Osteoblast (primary cell): ENCODE results near the gene ETV6. TPM values are rescaled to one million over a fixed set of nuclear protein-coding genes. Genes with fewer than 3 reads are reported as not detected.

Experiments used
- DNase-seq: peaks from one replicate; pipeline ENCODE4 v3.0.0; 2011; ENCODE audit warnings: low spot score, mixed read lengths; ENCODE audit not compliant: insufficient read length; ENCODE audit errors: missing footprints
- H2AFZ ChIP-seq: 2 replicates; pipeline ENCODE4 v1.6.0; 2011; ENCODE audit warnings: mild to moderate bottlenecking, low read length
- H3K27ac ChIP-seq: 2 replicates; pipeline ENCODE4 v1.5.1; 2011; ENCODE audit warnings: mild to moderate bottlenecking, low read depth, low read length, moderate library complexity
- H3K27me3 ChIP-seq: 2 replicates; pipeline ENCODE4 v1.6.0; 2012; ENCODE audit warnings: mild to moderate bottlenecking, control low read depth, inconsistent platforms, low read length, moderate library complexity; ENCODE audit not compliant: insufficient read depth
- H3K36me3 ChIP-seq: 2 replicates; pipeline ENCODE4 v1.5.1; 2011; ENCODE audit warnings: mild to moderate bottlenecking, low read length, control low read depth, moderate library complexity; ENCODE audit not compliant: insufficient read depth
- H3K4me1 ChIP-seq: 2 replicates; pipeline ENCODE4 v1.5.1; 2011; ENCODE audit warnings: mild to moderate bottlenecking, low read length, control low read depth, moderate library complexity; ENCODE audit not compliant: insufficient read depth
- H3K4me2 ChIP-seq: 2 replicates; pipeline ENCODE4 v1.6.0; 2011; ENCODE audit warnings: mild to moderate bottlenecking, low read length; ENCODE audit not compliant: insufficient read depth
- H3K4me3 ChIP-seq: fragments of 200-600 bp; sonication (generic); 3 replicates; pipeline ENCODE4 v1.5.1; 2012; ENCODE audit warnings: mild to moderate bottlenecking, low read length, inconsistent platforms; ENCODE audit not compliant: insufficient read depth
- H3K79me2 ChIP-seq: 2 replicates; pipeline ENCODE4 v1.6.0; 2012; ENCODE audit warnings: mild to moderate bottlenecking, low read length, control low read depth, inconsistent platforms; ENCODE audit not compliant: insufficient read depth
- H3K9me3 ChIP-seq: 2 replicates; pipeline ENCODE4 v1.5.1; 2011; ENCODE audit warnings: low read depth, low read length, control low read depth
- H4K20me1 ChIP-seq: 2 replicates; pipeline ENCODE4 v1.6.0; 2012; ENCODE audit warnings: mild to moderate bottlenecking, low read length, control low read depth; ENCODE audit not compliant: insufficient read depth
- total RNA-seq: library from RNA; depleted of rRNA; stranded (reverse); fragments of >200 nt; gene quantifications from 2 replicates; pipeline ENCODE4 v1.2.3, GENCODE V29; 2012
- TF ChIP-seq, protein P1 (sequence below): IDR thresholded peaks from 2 replicates; pipeline ENCODE4 v1.5.1; 2011; ENCODE audit warnings: mild to moderate bottlenecking, low read depth, low read length, moderate library complexity; ENCODE audit errors: extremely low read depth

Gene ETV6
- total RNA-seq, 1 donor: 16.3 TPM

DNA sequence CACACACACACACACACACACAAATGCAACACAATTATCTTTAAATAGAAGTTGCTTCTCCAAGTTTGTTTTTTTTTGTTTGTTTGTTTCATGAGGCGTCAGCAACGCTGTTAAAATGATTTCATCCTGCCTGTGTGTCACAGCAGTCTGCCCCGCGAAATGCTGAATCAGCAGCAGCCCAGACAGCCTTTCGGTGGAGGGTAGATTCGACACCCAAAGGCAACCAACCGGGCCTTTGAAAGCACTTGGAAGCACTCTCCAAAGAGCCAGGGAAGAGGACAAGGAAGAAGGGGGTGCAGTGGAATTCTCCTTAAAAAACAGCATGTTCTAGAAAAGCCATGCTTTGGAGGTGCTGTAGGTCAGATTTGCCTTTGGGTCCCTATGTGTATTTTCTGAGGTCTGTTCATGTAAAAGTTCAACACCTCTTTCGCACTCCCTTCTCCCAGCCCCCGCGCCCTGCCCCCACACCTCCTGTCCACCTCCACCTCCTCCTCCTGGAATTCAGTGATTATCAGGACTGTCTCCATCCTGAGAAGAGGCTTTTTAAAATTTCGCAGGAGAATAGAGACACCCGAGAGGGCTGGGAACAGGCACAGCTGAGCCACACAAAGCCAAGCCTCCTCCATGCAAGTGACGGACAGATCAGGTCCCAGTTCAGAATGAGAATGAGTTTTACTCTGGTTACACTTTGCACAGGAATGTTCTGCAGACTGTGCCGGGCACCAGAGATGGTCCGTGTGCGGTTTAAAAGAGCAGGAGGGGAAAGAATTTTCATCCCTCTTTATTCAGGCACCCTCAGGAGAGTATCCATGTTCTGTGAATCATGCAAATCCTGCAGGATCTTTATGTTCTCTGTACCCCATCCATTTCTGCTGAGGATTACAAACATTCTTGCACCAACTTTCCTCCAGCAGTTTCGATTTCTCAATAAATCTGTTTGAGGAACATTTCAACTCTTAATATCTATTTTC is 177.9 kb downstream of the ETV6 start:
- no peaks in the 10 kb centered on the region for H3K27me3 ChIP-seq
- H3K36me3 ChIP-seq: peaks cover 6% of the 10 kb centered on the region
- DNase-seq: no peak
- no peaks in the 10 kb centered on the region for H3K9me3 ChIP-seq
- H3K27ac ChIP-seq: no peak overlapping the region
- peaks cover 39% of the 10 kb centered on the region for H3K4me1 ChIP-seq
- H3K4me2 ChIP-seq: peak overlapping the region; percentile 44
- H3K4me3 ChIP-seq: no peak overlapping the region
- TF ChIP-seq, protein P1, sequence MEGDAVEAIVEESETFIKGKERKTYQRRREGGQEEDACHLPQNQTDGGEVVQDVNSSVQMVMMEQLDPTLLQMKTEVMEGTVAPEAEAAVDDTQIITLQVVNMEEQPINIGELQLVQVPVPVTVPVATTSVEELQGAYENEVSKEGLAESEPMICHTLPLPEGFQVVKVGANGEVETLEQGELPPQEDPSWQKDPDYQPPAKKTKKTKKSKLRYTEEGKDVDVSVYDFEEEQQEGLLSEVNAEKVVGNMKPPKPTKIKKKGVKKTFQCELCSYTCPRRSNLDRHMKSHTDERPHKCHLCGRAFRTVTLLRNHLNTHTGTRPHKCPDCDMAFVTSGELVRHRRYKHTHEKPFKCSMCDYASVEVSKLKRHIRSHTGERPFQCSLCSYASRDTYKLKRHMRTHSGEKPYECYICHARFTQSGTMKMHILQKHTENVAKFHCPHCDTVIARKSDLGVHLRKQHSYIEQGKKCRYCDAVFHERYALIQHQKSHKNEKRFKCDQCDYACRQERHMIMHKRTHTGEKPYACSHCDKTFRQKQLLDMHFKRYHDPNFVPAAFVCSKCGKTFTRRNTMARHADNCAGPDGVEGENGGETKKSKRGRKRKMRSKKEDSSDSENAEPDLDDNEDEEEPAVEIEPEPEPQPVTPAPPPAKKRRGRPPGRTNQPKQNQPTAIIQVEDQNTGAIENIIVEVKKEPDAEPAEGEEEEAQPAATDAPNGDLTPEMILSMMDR: no peak
- H2AFZ ChIP-seq: no peak overlapping the region
- no peaks in the 10 kb centered on the region for H4K20me1 ChIP-seq
- H3K79me2 ChIP-seq: peaks cover 4% of the 10 kb centered on the region

DNA sequence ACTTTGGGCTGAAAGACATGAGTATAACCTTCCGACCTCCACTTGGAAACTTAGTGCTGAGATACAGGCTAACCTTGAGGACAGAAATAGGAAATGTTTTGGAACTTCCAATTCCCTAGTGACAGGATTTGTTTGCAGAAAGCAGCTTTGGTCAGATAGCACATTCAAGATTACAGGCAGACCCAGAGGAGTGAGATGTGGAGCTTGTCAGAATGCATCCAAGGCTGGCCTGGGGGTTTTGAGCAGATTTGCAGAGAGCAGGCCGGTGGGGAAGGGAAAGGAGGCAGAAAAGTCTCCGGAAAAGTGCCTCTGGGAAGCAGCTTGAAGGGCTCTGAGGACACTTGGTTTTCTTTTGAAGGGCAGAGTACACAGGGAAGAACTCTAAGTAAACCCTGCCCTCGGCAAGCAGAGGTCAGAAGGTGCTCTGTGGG is 180.3 kb downstream of the ETV6 start:
- H3K4me2 ChIP-seq: no peak overlapping the region
- peaks cover 38% of the 10 kb centered on the region for H3K4me1 ChIP-seq
- no peaks in the 10 kb centered on the region for H3K9me3 ChIP-seq
- peaks cover 7% of the 10 kb centered on the region for H3K79me2 ChIP-seq
- H4K20me1 ChIP-seq: no peaks in the 10 kb centered on the region
- no peak overlapping the region for H3K27ac ChIP-seq
- H3K36me3 ChIP-seq: peaks cover 6% of the 10 kb centered on the region
- no peak overlapping the region for H2AFZ ChIP-seq
- H3K27me3 ChIP-seq: no peaks in the 10 kb centered on the region
- TF ChIP-seq, protein P1: no peak
- DNase-seq: no peak
- H3K4me3 ChIP-seq: no peak overlapping the region

DNA sequence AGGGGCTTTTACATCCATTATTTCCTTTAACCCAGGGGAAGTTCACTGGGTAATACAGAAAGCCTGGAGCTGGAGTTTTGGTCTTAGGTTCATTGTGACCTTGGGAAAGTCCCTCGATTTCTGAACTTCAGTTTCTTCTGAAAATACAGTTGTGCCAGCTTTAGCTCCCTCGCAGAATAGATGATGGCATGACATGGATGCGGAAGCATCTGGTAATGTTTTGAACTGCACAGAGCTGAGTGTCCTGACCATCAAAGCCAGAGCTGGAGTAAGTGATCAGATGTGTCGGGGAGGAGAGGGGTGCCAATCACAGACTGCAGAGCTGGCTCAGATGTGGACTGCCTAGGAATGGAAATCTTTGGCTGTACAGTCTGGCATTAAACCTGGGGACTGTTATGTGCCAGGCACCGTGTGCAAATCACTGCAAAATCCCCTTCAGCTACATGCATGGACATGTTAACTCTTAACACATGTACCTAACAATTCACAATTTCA is 180.9 kb downstream of the ETV6 start:
- H3K9me3 ChIP-seq: no peaks in the 10 kb centered on the region
- no peaks in the 10 kb centered on the region for H3K27me3 ChIP-seq
- H3K27ac ChIP-seq: no peak overlapping the region
- H3K4me2 ChIP-seq: no peak overlapping the region
- H3K79me2 ChIP-seq: peaks cover 7% of the 10 kb centered on the region
- no peak overlapping the region for H2AFZ ChIP-seq
- DNase-seq: no peak
- no peak overlapping the region for H3K4me3 ChIP-seq
- TF ChIP-seq, protein P1: no peak
- peaks cover 6% of the 10 kb centered on the region for H3K36me3 ChIP-seq
- peaks cover 41% of the 10 kb centered on the region for H3K4me1 ChIP-seq
- H4K20me1 ChIP-seq: no peaks in the 10 kb centered on the region

DNA sequence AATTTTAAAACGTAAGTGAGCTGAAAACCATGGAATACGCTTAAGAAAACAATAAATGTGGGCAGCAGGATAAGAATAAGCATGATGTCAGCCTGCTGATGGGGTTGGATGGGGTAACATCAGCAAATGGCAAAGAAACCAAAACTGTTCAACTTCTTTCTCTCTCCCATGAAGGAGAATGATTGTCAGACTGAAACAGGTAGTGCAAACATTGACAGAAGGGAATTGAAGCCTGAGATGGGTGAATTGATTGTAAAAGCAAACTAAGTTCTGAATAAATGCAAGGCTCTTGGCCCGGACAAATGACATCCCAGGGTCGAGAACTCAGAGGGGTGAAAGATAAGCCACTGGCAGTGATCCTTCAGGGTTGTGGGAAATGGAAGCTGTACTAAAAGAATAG is 182.6 kb downstream of the ETV6 start:
- Histone ChIP-seq H3K27ac (peak overlapping the region; percentile 40), H3K4me3 (no peak overlapping the region), H3K79me2 (peaks cover 14% of the 10 kb centered on the region), H3K4me2 (peak overlapping the region; percentile 28), H3K4me1 (peaks cover 40% of the 10 kb centered on the region), H2AFZ (no peak overlapping the region), H4K20me1 (no peaks in the 10 kb centered on the region), H3K9me3 (no peaks in the 10 kb centered on the region), H3K27me3 (no peaks in the 10 kb centered on the region), H3K36me3 (peaks cover 6% of the 10 kb centered on the region)
- TF ChIP-seq, protein P1: no peak
- no peak for DNase-seq
